NAMALWA (cell line): ENCODE data around the gene CACNA2D2.
A peak's percentile ranks its signal among the peaks of the same experiment; 100 is the strongest.

ENCODE experiments used
- DNase-seq: peaks from one replicate; pipeline ENCODE4 v3.0.0-alpha.2; 2015; ENCODE audit warnings: low spot score

CACNA2D2 gene

DNA sequence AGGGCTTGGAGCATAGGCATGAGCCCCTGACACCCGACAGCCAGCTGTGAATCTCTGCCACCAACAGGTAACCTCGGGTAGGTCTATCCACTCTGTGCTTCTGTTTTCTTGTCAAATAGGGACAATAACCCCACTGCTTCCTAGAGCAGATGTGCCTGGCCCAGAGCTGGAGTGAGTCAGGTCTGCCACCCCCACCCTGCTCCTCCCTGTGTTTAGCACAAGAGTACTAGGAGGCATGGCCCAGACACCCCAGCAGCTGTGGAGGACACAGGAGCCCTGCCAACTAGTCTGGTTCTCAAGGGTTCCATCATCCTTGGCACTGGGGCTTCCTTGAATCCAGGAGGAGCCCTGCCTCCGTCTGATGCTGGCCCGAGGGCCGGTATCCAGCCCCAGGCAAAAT, 110.4 kb downstream of the CACNA2D2 start:
- DNase-seq: no peak

- no peak for DNase-seq
Observed at GRCh38 chr3:50392101-50392715, 111.2 kb downstream of the CACNA2D2 start.

DNA sequence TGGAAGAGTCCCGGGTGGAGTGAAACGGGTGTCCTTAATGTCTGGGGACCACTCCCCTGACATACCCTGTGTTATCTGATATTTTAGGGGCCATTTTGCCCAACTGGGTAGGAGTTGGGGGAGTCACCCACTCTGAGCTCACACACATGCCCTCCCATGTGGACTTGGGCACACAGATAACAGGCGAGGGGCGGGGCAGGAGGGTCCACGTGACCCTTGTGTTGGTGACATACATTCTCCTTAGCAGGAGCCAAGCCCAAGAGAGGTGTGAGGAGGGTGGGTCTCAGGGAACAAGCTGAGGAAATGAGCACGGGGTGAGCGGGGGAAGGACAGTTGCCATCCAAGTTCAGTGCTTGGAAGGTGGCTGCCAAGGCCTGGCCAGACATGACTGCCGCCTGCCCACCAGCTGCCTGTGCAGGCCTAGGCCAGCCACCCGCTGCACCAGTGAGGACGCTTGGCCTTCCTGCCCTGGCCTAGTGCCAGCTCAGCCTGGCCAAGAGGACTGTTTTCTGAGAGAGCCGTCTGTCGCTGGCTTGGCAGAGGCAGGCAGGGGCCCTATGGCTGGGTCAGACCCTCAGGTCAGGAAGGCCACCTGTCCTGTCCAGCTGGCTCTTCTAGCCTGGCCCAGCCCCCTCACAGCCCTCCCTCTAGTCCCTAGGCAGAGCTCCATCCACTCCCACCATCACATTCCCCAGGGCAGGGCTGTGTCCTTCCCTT, 112.8 kb downstream of the CACNA2D2 start:
- no peak for DNase-seq

- DNase-seq: no peak
Observed at GRCh38 chr3:50389414-50389767, 114.0 kb downstream of the CACNA2D2 start.

DNA sequence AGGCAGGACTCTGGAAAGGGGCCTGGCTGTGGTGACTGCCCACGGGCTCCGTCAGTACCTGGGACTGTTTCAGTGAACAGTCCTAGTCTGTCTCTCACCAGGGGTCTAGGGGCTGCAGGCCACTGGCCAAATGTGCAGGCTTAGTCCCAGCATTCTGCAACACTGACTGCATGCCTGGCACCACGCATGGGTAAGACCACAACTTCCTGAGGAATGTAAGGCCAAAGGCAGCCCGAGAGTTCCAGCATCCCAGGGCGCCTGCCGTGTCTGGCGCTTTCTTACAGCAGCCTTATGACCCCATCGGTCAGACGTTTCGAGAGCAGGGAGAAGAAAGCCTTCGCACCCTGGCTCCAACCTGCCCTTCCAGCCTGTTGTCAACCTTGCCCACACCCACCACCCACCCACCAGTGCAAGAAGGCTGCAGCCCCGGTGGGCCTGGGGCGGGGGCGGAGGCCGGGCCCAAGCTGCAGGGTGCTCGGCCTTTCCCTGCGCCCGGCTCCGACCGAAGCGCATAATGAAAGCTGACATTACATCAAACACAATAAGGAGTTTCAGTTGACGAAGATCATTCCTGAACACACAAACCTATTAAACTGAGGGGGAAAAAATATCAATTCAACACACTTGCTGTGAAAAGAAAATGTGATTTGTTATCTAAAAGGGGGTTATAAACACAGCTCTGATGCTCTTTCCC, 114.6 kb downstream of the CACNA2D2 start:
- no peak for DNase-seq

GRCh38 chr3:50388016-50388719, 115.3 kb downstream of the CACNA2D2 start:
- DNase-seq: peak; percentile 13

GRCh38 chr3:50385754-50386153, 117.7 kb downstream of the CACNA2D2 start:
- DNase-seq: no peak

DNA sequence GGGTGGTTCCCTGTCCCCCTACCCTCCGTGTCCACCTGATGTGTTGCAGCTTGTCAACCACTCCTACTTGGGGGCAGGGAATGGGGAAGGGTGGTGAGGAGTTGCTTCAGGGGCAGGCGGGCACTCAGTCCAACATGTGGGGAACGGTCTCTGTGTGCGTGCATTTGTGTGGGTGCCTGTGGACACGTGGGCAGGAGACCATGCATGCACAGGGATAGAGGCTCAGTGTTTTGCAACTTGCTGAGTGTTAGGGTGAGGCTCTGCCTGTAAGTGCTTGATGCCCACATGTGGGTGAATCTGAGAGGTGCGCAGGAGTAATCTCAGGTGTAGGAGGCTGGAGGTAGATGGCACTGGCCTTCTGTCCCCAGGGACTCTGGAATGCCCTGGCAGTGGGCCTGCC, 119.7 kb downstream of the CACNA2D2 start:
- DNase-seq: no peak

DNA sequence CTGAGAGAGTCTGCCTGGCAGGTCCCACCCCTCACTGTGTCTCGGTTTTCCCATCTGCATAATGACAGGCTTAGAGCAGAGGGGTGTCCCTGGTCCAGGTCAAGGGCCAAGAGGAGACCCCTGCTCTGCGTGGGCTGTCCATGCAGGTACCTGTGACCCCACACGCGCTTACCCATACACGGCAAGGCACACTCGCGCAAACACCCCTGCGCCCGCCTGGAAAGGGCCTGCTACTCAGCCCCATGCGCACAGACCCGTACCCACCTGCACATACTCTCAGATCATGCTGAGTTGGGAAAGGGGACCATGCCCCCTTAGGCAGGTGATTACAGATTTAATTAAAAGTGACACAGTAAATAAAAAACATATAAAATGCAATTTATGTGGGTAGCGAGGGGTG, 120.7 kb downstream of the CACNA2D2 start:
- no peak for DNase-seq

DNA sequence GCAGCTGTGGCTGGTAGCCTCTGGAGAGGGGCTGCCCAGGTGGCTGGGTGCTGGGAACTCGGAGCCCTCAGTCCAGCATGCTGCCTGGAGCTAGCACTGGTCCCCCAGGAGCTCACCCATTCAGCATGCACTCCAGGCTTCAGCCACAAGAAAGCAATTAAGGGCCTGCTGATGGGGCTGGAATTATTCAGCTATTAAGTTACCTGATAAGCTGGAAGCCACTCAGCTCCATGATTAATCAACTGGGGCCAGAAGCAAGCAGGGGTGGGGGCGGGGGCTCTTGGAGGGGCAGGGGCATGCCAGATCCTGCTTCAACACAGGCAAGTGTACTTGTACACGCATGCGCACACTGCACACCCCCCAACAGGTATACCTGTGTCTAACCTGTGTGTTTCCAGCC, 122.1 kb downstream of the CACNA2D2 start:
- DNase-seq: no peak

DNA sequence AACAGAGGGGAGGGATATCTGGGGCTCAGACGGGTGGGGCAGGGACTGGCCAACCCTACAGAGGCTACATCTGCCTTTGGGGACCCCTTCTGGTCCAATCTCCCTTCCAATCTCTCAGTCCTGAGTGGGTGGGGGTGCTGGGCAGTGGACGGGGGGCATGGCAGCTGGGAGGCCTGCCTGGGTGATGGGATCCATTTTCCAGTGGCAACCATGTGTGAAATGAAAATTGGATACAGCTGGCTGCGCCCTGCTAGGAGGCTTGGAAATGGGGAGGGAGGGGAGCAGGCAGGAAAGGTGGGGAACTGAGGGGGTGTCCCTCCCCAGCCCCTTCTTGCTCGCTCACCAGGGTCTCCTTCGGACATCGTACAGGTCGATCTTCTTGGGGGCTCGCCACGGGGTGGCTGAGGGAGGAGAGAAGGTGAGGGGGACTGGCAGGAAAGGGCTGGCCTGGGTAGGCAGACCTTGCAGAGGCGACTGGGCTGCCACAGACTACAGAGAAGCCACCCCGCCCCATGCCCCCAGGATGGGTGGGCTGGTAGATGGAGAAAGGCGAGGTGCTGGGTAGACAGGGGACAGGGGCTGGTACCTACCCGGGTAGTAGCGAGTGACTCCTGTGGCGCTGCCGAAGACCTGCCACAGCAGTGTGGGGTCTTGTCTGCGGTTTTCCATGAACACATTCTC, 122.9 kb downstream of the CACNA2D2 start:
- DNase-seq: no peak

DNA sequence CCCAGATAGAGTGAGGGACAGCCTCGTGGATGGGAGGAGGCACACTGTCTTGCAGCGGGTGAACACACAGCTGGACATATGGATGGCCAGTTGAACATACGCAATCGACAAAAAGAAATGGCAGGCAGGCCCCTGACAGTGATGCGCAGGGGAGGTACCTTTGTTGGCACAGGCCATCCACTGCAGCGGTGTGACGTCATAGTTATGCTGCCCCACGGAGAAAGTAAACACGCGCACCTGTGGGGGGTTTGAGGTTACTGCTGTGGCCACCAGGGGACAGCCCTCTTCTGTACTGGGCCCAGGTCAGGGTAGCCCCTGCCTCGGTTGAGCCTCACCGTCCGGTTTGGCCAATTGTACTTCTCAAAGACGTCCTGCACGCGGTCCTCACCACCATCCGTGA, 124.7 kb downstream of the CACNA2D2 start:
- no peak for DNase-seq

- no peak for DNase-seq
Observed at GRCh38 chr3:50378024-50378423, 125.4 kb downstream of the CACNA2D2 start.

GRCh38 chr3:50375258-50375931, 128.0 kb downstream of the CACNA2D2 start:
- peak; percentile 15 for DNase-seq

DNA sequence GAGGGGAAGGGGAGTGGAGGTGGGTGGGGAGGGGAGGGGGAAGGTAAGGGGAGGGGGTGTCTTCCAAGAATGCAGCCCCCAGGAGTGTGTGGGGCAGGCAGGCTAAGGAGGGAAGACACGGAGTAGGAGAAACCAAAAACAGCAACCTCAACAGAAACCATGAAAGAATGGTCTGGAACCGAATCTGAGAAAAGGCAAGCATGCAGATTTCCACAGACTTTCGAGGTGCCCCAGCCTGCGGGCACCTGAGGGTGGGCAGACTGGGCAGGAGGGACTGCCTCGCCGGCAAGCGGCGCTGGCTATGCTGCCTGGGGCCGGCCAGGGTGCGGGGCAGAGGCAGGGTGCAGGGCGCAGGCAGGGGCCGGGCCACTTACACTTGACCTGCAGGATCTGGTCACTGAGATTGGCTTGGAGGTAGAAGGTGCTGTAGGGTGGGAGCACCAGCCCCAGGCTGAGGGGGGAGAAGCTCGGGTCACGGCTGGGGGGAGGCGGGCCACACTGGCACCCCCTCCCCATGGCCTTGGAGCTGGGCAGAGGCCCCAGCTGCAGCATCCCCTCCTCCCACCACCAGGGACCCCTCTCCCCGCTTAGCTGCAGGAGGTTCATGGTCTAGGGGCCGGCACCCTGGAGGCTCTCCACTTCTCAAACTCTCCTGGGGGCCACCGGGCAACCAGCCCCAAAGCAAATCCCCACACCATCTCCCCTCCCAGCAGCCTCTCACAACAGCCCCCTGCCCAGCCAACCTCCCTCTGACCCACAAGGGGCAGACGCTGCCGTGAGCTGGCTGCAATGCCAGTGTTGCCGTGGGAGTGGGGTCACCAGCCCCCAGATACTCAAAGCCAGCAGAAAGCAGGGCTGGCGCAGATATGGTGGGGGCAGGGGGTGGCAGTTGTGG, 128.8 kb downstream of the CACNA2D2 start:
- no peak for DNase-seq

DNA sequence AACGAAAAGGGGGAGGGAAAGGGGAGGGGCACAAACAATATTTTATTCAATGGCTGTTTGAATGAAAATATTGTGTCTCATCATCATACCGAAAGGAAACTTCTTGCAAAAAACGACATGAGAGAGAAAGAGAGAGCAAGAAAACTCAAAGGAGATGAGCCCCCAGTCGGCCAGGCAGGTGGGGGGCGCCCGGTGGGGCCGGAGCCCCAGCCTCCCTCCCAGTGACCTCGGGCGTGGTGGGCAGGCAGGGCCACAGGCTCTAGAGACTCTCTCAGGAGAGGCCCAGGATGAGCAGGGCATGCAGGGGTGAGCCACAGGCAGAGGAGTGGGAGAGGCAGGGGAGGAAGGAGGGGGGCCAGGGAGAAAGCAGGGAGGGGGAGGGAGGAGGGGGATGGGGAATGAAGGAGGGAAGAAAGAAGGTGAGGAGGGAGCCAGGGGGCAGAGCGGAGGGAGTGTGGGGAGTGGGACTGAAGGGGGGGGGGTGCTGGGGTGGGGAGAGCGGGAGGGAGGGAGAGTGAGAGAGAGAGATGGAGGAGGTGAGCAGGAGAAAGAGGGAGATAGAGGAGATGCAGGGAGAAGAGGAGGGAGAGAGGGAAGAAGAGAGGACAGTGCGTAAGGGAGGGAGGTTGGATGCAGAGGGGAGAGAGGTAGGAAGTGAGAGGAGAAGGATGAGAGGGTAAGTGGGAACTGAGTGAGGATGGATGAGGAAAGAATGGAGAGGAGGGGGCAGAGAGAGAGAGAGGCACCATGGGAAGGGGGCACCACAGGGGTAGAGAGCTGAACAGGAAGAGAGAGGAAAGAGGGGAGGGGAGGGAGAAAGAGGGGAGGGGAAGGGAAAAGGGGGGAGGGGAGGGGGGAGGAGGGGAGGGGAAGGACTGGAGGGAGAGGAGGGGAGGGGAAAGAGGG, 130.0 kb downstream of the CACNA2D2 start:
- DNase-seq: no peak

DNA sequence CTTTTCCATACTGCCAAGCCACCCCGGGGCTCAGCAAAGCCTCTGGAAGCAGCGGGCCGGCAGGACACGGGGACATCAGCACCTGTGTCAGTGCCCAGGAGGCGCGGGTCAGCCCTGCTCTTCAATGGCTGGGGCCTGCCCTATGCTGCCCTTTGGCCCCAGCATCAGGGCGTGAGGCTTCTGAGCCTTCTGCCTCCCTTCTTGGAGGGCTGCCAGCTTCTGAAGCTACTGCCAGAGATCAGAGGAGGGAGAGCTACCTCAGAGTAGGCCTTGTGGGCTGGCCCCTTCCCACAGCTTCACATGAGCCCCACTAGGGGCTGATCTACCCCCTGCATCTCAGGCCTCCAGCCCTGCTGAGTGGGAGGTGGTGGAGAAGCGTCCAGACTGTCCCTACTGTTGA, 131.1 kb downstream of the CACNA2D2 start:
- DNase-seq: peak; percentile 34

GRCh38 chr3:50371133-50371685, 132.2 kb downstream of the CACNA2D2 start:
- DNase-seq: no peak

- DNase-seq: no peak
Observed at GRCh38 chr3:50370594-50370993, 132.8 kb downstream of the CACNA2D2 start.
